Fibroblast of peridontal ligament (primary cell): ENCODE data around the gene TXNRD1.
"Not testable (repeated sequence)": the region's sequence is repeated elsewhere in the genome, so short reads cannot be mapped to it uniquely, and the experiment has no call there.

ENCODE experiments used
- DNase-seq: peaks from one replicate; pipeline ENCODE4 v3.0.0-alpha.2; 2010; ENCODE audit errors: extremely low read depth

The TXNRD1 gene

GRCh38 chr12:104372061-104372720 lies 156.6 kb downstream of the TXNRD1 start:
- no peak for DNase-seq

- DNase-seq = no peak
These were observed 157.2 kb downstream of the TXNRD1 start for GRCh38 chr12:104372721-104373335.

- DNase-seq = no peak
These were observed 158.5 kb downstream of the TXNRD1 start for GRCh38 chr12:104374071-104374470.

GRCh38 chr12:104374806-104375205 lies 159.2 kb downstream of the TXNRD1 start:
- DNase-seq = no peak

GRCh38 chr12:104375775-104376174 lies 160.2 kb downstream of the TXNRD1 start:
- no peak for DNase-seq

- DNase-seq = no peak
These were observed 161.3 kb downstream of the TXNRD1 start for GRCh38 chr12:104376650-104377513.

GRCh38 chr12:104377514-104377812 lies 161.9 kb downstream of the TXNRD1 start:
- no peak for DNase-seq

GRCh38 chr12:104378427-104378826 lies 162.8 kb downstream of the TXNRD1 start:
- no peak for DNase-seq

- DNase-seq = no peak
These were observed 165.8 kb downstream of the TXNRD1 start for GRCh38 chr12:104381341-104381730.

GRCh38 chr12:104381731-104382480 lies 166.3 kb downstream of the TXNRD1 start:
- peak; percentile 85 for DNase-seq

- DNase-seq = no peak
These were observed 168.7 kb downstream of the TXNRD1 start for GRCh38 chr12:104384141-104384880.

- DNase-seq = no peak
These were observed 169.9 kb downstream of the TXNRD1 start for GRCh38 chr12:104385510-104385909.

GRCh38 chr12:104386461-104386860 lies 170.9 kb downstream of the TXNRD1 start:
- no peak for DNase-seq

- DNase-seq = no peak
These were observed 171.6 kb downstream of the TXNRD1 start for GRCh38 chr12:104387190-104387589.

GRCh38 chr12:104394086-104394485 lies 178.5 kb downstream of the TXNRD1 start:
- not testable (repeated sequence) for DNase-seq
